COLO829 (cell line): Measurements from ENCODE around the gene STX4.
"Not testable (repeated sequence)": the region's sequence is repeated elsewhere in the genome, so short reads cannot be mapped to it uniquely, and the experiment has no call there.

Experiments
- DNase-seq: peaks from one replicate; pipeline ENCODE4 v3.0.0; 2012; ENCODE audit warnings: low spot score

Gene STX4

GRCh38 chr16:30998852-30999761 lies 34.3 kb upstream of the STX4 start:
- no peak for DNase-seq

- DNase-seq, result no peak
Measured at GRCh38 chr16:31000671-31001382, 32.5 kb upstream of the STX4 start.

- no peak for DNase-seq
Measured at GRCh38 chr16:31001507-31002249, 31.7 kb upstream of the STX4 start.

DNA sequence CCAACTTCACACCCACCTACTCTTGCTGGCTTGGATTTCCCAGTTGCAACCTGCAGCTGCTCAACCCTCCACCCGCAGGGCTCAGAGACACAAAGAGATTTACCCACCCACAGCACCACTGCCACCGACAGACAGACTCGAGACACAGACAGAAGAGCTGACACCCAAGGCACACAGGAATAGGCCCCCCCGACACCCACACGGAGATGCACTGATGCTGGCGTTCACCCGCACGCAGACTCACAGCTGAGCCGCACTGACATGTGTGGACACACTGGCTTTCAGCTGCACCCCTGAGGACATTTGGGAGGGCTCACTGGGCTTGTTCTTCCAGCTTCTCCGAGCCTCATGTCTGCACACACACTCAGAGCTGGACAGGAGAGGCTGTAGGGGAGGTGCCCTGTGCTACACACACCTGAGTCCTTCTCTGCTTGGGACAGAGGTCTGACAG lies 31.1 kb upstream of the STX4 start:
- no peak for DNase-seq

- no peak for DNase-seq
Measured at GRCh38 chr16:31002862-31003341, 30.5 kb upstream of the STX4 start.

DNA sequence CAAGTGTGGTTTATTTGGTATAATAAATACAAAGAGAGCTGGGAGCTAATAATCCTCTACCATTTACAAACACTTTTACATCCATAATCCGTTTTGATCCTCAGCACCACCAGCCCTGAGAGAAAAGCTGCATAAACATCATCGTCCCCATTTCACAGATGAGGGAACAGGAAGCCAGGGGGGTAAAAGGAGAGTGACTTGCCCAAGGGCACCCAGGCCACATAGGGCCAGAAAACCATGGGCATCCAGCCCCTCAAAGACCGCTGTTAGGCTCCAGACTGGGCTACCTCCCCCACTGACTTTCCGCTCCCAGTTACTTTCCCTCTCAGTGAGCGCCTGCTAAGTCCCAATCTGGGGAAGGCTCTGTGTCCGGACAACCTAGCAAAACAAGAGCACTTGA lies 29.6 kb upstream of the STX4 start:
- DNase-seq, result no peak

DNA sequence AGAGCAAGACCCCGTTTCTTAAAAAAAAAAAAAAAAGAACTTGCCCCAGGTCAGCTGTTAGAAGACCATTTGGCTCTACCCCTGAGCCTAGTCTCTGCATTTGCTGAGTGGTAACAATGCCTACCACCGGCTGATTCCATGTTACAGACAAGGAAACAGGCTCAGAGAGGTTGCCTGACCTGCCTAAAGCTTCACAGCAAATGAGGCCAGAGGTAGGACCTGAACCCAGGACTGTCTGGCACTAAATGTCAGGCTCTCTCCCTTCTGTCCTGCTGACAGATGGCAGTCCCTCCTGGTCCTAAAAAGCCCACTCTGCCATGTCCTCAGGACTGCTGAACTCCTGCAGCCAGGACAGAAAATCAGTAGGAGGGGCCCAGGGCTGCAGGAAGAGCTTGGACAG lies 28.7 kb upstream of the STX4 start:
- no peak for DNase-seq

DNA sequence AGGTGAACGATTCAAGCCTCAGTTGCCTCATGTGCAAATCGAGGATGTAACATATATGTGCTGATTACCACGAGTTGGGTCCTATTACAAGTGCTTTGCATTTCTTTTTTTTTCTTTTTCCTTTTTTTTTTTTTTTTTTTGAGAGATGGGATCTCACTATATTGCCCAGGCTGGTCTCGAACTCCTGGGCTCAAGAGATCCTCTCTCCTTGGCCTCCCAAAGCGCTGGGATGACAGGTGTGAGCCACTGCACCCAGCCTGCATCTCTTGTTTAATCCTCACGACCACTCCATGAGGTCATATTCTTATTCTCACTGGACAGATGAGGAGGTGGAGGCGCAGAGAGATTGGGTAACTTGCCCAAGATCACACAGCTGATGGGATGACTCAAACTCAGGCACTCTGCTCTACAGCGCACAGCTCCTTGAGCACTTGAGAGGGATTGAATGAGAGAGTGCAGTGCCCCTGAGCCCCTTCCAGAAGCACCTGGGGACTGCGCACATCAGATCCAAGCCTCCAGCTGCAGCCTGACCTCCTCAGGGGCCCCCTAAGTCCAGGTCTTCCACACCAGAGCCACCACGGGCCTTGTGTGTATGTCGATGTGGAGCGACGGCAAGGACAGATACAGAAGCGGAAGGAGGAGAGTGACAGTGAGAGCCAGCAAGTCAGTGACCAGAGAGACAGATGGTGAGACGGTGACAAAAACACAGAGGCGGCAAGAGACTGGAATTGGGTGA lies 27.8 kb upstream of the STX4 start:
- no peak for DNase-seq

GRCh38 chr16:31006086-31006385 lies 27.3 kb upstream of the STX4 start:
- DNase-seq, result no peak

DNA sequence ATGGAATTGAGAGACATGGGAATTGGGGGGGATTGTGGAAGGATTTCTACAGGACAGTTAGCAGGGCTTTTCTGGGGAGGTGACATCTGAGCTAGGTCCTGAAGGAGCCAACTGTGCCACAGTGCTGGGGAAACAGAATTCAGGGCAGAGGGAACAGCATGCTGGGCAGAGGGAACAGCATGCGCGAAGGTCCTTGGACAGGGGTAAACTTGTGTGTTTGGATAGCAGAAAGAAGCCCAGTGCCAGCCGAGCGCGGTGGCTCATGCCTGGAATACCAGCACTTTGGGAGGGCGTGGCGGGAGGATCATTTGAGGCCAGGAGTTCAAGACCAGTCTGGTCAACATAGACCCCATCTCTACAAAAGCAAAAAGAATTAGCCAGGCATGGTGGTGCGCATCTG lies 26.8 kb upstream of the STX4 start:
- no peak for DNase-seq

DNA sequence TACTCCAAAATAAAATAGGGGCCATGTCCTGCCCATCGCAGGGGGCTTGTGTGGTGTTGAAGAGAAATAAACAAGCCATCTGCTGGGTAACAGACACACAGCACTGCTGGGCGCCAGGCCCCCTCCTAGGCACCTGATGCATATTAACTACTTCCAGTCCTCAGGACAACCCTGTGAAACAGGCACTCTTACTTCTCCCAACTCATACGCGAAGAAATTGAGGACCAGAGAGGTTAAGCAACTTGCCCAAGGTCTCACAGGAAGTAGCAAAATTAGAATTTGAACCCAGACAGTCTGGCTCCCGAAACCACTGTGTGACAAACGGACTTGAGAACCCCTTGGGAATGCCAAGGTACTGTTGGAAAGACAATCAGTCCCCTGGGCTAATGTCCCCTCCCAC lies 25.7 kb upstream of the STX4 start:
- no peak for DNase-seq

- DNase-seq, result no peak
Measured at GRCh38 chr16:31008149-31008548, 25.2 kb upstream of the STX4 start.

DNA sequence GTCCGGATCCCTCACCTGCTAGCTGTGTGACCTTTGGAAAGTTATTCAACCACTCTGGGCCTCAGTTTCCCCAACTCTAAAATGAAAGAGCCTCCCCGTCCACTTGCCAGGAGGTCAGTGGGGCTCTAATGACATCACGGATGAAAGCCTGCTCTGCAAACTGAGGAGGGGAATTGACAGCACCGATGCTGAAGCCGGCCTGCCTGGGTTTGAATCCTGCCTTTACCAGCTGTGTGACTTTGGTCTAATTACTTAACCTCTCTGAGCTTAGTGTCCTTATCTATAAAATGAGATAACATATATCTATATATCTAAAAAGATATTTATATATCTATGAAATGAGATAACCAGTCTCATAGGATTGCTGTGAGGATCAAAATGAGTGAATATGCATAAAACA lies 24.8 kb upstream of the STX4 start:
- no peak for DNase-seq

DNA sequence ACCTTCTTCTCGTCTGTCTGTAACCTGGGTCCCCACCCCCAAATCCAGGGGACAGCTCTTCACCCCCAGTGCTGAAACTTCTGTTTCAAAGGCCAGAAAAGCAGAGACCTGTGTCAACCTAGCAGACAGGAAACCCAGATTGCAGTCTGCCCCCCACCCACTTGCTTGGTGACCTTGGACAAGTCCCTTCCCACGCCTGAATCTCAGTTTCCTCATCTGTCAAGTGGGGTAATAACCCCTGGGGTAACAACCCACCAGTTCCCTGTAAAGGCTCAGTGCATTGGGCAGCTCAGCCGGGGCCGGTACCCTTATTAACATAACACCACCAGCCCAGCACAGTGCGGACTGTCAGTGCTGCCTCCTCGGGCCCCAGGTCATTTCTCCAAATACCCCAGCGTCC lies 24.2 kb upstream of the STX4 start:
- DNase-seq, result no peak

DNA sequence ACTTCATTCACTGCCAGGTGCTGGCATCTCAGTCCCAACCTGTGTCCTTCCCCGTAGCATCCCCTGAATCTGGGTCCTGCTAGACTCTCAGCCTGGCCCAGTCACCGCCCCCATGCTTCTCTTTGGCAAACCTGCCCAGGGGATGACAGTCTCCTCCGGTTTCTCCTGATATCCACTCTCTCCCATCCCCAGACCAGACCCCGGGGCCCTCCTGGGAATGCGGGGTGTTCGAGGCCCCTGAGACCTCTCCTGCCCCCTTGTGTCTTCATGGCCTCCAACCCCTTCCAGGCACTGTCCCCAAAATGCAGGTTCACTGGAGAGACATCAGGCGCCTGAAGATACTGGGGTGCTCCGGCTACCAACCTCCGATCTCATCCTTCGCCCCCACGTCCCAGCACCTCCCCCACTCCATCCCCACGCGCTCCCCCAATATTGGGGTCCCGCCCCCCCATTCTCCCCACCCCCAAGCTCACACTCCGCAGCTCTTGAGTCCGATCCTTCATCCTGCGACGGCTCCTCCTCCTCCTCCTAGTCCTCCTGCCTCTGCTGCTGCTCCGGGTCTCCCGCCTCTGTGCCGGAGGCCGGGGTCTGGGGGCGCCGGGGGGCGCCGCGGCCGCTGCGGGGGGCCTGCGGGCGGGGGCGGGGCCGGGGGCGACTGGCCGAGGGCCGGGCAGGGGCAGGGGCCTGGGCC lies 23.3 kb upstream of the STX4 start:
- DNase-seq, result no peak

- DNase-seq, result no peak
Measured at GRCh38 chr16:31010585-31011325, 22.6 kb upstream of the STX4 start, which contains the start of gene STX1B. Gene STX1B, minus strand, starts transcription at chr16:31010638. Its CDS starts 242 bp downstream, at chr16:31010396.

- not testable (repeated sequence) for DNase-seq
Measured at GRCh38 chr16:31011815-31012214, 21.5 kb upstream of the STX4 start.

GRCh38 chr16:31013292-31013691 lies 20.1 kb upstream of the STX4 start:
- not testable (repeated sequence) for DNase-seq

DNA sequence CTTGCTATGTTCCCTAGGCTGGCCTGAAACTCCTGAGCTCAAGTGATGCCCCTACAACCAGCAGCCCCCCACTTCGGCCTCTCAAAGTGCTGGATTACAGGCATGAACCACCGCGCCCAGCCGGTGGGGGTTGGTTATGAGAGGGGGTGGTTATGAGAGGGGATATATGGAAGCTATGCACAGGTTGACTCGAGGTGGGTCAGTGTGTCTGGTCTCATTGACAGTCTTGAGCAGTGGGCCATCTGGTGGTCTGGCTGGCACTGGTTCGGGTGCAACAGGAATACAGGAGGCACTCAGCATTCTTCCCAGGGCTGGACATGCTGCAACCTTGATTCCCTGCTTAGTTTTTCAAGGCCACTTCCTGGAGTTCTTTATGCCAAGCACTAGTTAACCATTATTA lies 17.3 kb upstream of the STX4 start:
- no peak for DNase-seq

DNA sequence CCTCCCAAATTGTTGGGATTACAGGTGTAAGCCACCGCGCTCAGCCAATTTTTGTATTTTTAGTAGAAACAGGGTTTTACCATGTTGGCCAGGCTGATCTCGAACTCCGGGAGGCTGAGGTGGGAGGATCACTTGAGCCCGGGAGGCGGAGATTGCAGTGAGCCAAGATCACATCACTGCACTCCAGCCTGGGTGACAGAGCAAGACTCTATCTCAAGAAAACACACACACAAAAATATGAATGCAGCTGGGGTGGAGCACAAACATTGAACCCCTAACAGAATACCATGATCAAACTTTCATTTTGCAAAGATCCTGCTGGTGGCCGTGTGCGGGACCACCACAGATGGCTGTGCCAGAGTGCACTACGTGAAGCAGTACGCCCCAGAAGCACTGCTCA lies 15.6 kb upstream of the STX4 start:
- DNase-seq, result not testable (repeated sequence)

DNA sequence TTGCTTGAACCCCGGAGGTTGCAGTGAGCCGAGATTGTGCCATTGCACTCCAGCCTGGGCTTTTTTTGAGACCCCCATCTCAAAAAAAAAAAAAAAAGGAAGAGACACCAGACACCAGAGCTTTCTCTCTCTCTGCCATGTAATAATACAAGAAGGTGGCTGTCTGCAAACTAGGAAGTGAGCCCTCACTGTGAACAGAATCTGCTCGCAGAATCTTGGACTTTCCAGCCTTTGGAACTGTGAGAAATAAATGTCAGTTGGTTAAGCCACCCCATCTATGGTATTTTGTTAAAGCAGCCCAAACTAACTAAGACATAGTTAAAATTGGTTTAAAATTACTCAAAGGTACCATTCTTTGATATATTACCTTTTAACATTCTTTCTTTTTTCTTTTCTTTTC lies 12.8 kb upstream of the STX4 start:
- no peak for DNase-seq
